ENCODE data around the gene ANGPTL2.

ANGPTL2 gene

GRCh38 chr9:127123064-127123890 lies 842 bp upstream of the ANGPTL2 start:
- H3K36me3 ChIP-seq (ENCODE audit: insufficient read depth, low read length), result no peaks in the 10 kb centered on the region
- H3K9ac ChIP-seq (ENCODE audit: low read depth, low read length), result peak overlapping the region; percentile 52
- peaks cover 11% of the 10 kb centered on the region for H3K4me1 ChIP-seq (ENCODE audit: insufficient read depth, low read length)
- H3K9me3 ChIP-seq (ENCODE audit: control insufficient read depth, insufficient read depth, low read length), result no peaks in the 10 kb centered on the region

- Histone ChIP-seq H3K9ac (ENCODE audit: low read depth, low read length) (peak overlapping the region; percentile 52), H3K4me1 (ENCODE audit: insufficient read depth, low read length) (peaks cover 11% of the 10 kb centered on the region), H3K36me3 (ENCODE audit: insufficient read depth, low read length) (no peaks in the 10 kb centered on the region), H3K9me3 (ENCODE audit: control insufficient read depth, insufficient read depth, low read length) (no peaks in the 10 kb centered on the region)
Measured at GRCh38 chr9:127121628-127122175, 733 bp downstream of the ANGPTL2 start.

- H3K9me3 ChIP-seq (ENCODE audit: control insufficient read depth, insufficient read depth, low read length), result no peaks in the 10 kb centered on the region
- H3K9ac ChIP-seq (ENCODE audit: low read depth, low read length), result no peak overlapping the region
- H3K36me3 ChIP-seq (ENCODE audit: insufficient read depth, low read length), result no peaks in the 10 kb centered on the region
- H3K4me1 ChIP-seq (ENCODE audit: insufficient read depth, low read length), result peaks cover 11% of the 10 kb centered on the region
Measured at GRCh38 chr9:127119320-127119709, 3.1 kb downstream of the ANGPTL2 start.

- no peaks in the 10 kb centered on the region for H3K36me3 ChIP-seq (ENCODE audit: insufficient read depth, low read length)
- peaks cover 11% of the 10 kb centered on the region for H3K4me1 ChIP-seq (ENCODE audit: insufficient read depth, low read length)
- H3K9me3 ChIP-seq (ENCODE audit: control insufficient read depth, insufficient read depth, low read length), result no peaks in the 10 kb centered on the region
- H3K9ac ChIP-seq (ENCODE audit: low read depth, low read length), result no peak overlapping the region
Measured at GRCh38 chr9:127118597-127119319, 3.7 kb downstream of the ANGPTL2 start.

GRCh38 chr9:127117801-127118200 lies 4.6 kb downstream of the ANGPTL2 start:
- Histone ChIP-seq H3K4me1 (ENCODE audit: insufficient read depth, low read length) (peaks cover 9% of the 10 kb centered on the region), H3K9me3 (ENCODE audit: control insufficient read depth, insufficient read depth, low read length) (no peaks in the 10 kb centered on the region), H3K9ac (ENCODE audit: low read depth, low read length) (no peak overlapping the region), H3K36me3 (ENCODE audit: insufficient read depth, low read length) (no peaks in the 10 kb centered on the region)

GRCh38 chr9:127116957-127117356 lies 5.5 kb downstream of the ANGPTL2 start:
- Histone ChIP-seq H3K9ac (ENCODE audit: low read depth, low read length) (no peak overlapping the region), H3K9me3 (ENCODE audit: control insufficient read depth, insufficient read depth, low read length) (no peaks in the 10 kb centered on the region), H3K4me1 (ENCODE audit: insufficient read depth, low read length) (peaks cover 16% of the 10 kb centered on the region), H3K36me3 (ENCODE audit: insufficient read depth, low read length) (no peaks in the 10 kb centered on the region)

GRCh38 chr9:127116088-127116726 lies 6.2 kb downstream of the ANGPTL2 start:
- Histone ChIP-seq H3K36me3 (ENCODE audit: insufficient read depth, low read length) (no peaks in the 10 kb centered on the region), H3K9ac (ENCODE audit: low read depth, low read length) (no peak overlapping the region), H3K9me3 (ENCODE audit: control insufficient read depth, insufficient read depth, low read length) (no peaks in the 10 kb centered on the region), H3K4me1 (ENCODE audit: insufficient read depth, low read length) (peaks cover 22% of the 10 kb centered on the region)

GRCh38 chr9:127114606-127115005 lies 7.8 kb downstream of the ANGPTL2 start:
- H3K9ac ChIP-seq (ENCODE audit: low read depth, low read length), result no peak overlapping the region

GRCh38 chr9:127113191-127113972 lies 9.1 kb downstream of the ANGPTL2 start:
- Histone ChIP-seq H3K9ac (ENCODE audit: low read depth, low read length) (no peak overlapping the region), H3K4me1 (ENCODE audit: insufficient read depth, low read length) (peaks cover 20% of the 10 kb centered on the region), H3K9me3 (ENCODE audit: control insufficient read depth, insufficient read depth, low read length) (no peaks in the 10 kb centered on the region), H3K36me3 (ENCODE audit: insufficient read depth, low read length) (no peaks in the 10 kb centered on the region)

More at GRCh38 chr9:127114606-127115005, 7.8 kb downstream of the ANGPTL2 start:
- Histone ChIP-seq H3K9me3 (ENCODE audit: control insufficient read depth, insufficient read depth, low read length) (no peaks in the 10 kb centered on the region), H3K36me3 (ENCODE audit: insufficient read depth, low read length) (no peaks in the 10 kb centered on the region), H3K4me1 (ENCODE audit: insufficient read depth, low read length) (peaks cover 20% of the 10 kb centered on the region)

- peaks cover 20% of the 10 kb centered on the region for H3K4me1 ChIP-seq (ENCODE audit: insufficient read depth, low read length)
- H3K9me3 ChIP-seq (ENCODE audit: control insufficient read depth, insufficient read depth, low read length), result no peaks in the 10 kb centered on the region
- no peaks in the 10 kb centered on the region for H3K36me3 ChIP-seq (ENCODE audit: insufficient read depth, low read length)
- no peak overlapping the region for H3K9ac ChIP-seq (ENCODE audit: low read depth, low read length)
Measured at GRCh38 chr9:127112735-127113161, 9.7 kb downstream of the ANGPTL2 start.

- Histone ChIP-seq H3K9me3 (ENCODE audit: control insufficient read depth, insufficient read depth, low read length) (no peaks in the 10 kb centered on the region), H3K36me3 (ENCODE audit: insufficient read depth, low read length) (no peaks in the 10 kb centered on the region; the same call in 1 of the 2 replicates), H3K9ac (ENCODE audit: low read depth, low read length) (no peak overlapping the region), H3K4me1 (ENCODE audit: insufficient read depth, low read length) (peaks cover 20% of the 10 kb centered on the region)
Measured at GRCh38 chr9:127112056-127112455, 10.4 kb downstream of the ANGPTL2 start.

- Histone ChIP-seq H3K36me3 (ENCODE audit: insufficient read depth, low read length) (no peaks in the 10 kb centered on the region; the same call in 1 of the 2 replicates), H3K9ac (ENCODE audit: low read depth, low read length) (no peak overlapping the region), H3K9me3 (ENCODE audit: control insufficient read depth, insufficient read depth, low read length) (no peaks in the 10 kb centered on the region), H3K4me1 (ENCODE audit: insufficient read depth, low read length) (peaks cover 20% of the 10 kb centered on the region)
Measured at GRCh38 chr9:127109212-127109711, 13.2 kb downstream of the ANGPTL2 start.

GRCh38 chr9:127107929-127108876 lies 14.2 kb downstream of the ANGPTL2 start:
- no peaks in the 10 kb centered on the region for H3K9me3 ChIP-seq (ENCODE audit: control insufficient read depth, insufficient read depth, low read length)
- no peak overlapping the region for H3K9ac ChIP-seq (ENCODE audit: low read depth, low read length)
- no peaks in the 10 kb centered on the region; the same call in 1 of the 2 replicates for H3K36me3 ChIP-seq (ENCODE audit: insufficient read depth, low read length)
- H3K4me1 ChIP-seq (ENCODE audit: insufficient read depth, low read length), result peaks cover 19% of the 10 kb centered on the region

Measured in ES-I3 (cell line).